ENCODE measurements around the gene CATSPERZ.

Gene CATSPERZ

GRCh38 chr11:64288353-64288750 lies 11.8 kb upstream of the CATSPERZ start:
- no peak for DNase-seq (ENCODE audit: extremely low spot score)
- POLR2A ChIA-PET, result interaction anchor here (0.6 kb wide), 1 partner anchor 22 kb away, joined by 3 read pairs; no protein-coding TSS in a partner anchor
- CTCF ChIA-PET, result interaction anchor here (1.0 to 14.3 kb wide), 2 partner anchors 9 to 15 kb away, joined by 3 to 186 read pairs; partner anchors contain the start of genes CATSPERZ and ESRRA
- no peak for TF ChIP-seq CTCF (IDR thresholded peaks at IDR 0.05; ENCODE audit: control extremely low read depth, extremely low read depth, low read depth, missing control alignments)

- no peak for DNase-seq (ENCODE audit: extremely low spot score)
- TF ChIP-seq CTCF (IDR thresholded peaks at IDR 0.05; ENCODE audit: control extremely low read depth, extremely low read depth, low read depth, missing control alignments), result no peak
- ChIA-PET CTCF (interaction anchor here (1.8 to 14.3 kb wide), 2 partner anchors 14 to 38 kb away, joined by 5 to 186 read pairs; partner anchors contain the start of genes CATSPERZ, ESRRA and PLCB3), POLR2A (no interaction called here)
Observed at GRCh38 chr11:64289002-64289564, 11.1 kb upstream of the CATSPERZ start.

DNA sequence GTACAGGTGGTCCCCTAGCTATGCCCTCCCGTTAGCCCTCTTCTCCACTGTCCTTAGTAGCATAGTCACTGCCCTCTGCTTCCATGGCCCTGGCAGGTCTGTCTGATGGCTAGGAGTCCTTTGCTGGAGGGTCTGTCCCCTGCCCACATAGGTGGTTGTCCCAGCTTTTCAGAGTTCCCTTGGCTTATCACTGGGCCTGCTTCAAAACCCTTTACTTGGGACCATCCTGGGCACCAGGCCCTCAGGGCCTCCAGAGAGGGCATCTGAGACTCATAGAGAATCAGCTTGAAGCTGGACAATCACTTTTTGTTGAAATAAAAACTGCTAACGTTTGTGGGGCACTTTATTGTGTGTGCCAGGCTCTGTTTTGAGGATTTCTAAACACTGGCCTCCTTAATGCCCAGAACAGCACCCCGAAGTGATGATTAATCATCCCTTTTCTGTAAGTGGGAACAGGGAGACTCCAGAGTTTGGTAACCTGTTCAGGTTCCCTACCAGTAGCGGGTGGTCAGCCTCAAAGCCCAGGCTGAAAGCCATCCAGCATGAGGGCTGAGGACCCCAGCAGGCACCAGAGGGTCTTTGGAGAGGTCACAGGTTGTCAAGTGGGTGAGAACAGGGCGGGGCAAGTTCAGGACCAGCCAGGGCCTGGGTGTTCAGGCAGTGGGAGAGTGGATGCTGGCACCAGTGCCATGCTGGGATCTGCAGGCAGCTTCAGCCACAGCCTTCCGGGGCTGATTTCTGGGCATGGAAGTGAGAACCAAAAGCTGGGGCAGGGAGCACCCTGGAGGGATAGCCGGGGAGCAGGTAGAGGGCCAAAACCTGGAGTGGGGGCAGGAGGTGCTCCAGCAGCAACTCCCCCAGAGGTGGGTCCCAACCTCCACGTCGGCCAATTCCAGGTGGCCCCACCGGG lies 9.6 kb upstream of the CATSPERZ start:
- TF ChIP-seq CTCF (IDR thresholded peaks at IDR 0.05; ENCODE audit: control extremely low read depth, extremely low read depth, low read depth, missing control alignments), result no peak
- CTCF ChIA-PET, result interaction anchor here (0.8 to 14.3 kb wide), 3 partner anchors 12 to 86 kb away, joined by 3 to 186 read pairs (median 5); partner anchors contain the start of genes CATSPERZ, ESRRA and PLCB3
- POLR2A ChIA-PET, result interaction anchor here (0.6 kb wide), 1 partner anchor 19 kb away, joined by 4 read pairs; no protein-coding TSS in a partner anchor

DNA sequence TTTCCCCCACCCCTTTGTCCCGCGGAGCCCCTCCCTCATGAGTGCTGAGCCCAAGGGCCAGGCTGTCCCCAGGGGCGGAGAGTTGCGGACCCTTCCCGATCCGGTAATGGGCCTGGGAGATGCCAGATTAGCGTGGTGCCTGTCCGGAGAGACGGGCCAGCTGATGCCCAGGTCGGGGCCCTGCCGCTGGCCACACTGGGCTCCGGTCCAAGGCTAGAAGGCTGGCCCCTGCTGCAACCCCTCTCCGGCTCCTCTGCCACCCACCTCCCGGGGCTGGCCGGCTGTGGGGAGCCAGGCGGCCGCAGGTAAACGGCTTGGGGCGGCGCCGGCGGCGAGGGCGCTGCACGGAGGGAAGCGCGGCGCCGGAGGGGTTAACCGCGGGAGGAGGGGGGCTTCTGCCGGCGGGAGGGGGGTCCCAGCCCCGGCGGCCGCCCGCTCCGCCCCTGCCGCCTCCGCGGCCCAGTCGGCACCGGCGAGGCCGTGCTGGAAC lies 8.9 kb upstream of the CATSPERZ start, which contains the start of gene KCNK4:
KCNK4 (plus strand) TSS at position 41 of the 490 bp plus-strand sequence. CDS start 1,717 bp downstream, outside the sequence.
- ChIA-PET POLR2A (no interaction called here), CTCF (interaction anchor here (14.3 kb wide), 1 partner anchor 12 kb away, joined by 186 read pairs; the partner anchor contains the start of genes CATSPERZ and ESRRA)
- no peak for TF ChIP-seq CTCF (IDR thresholded peaks at IDR 0.05; ENCODE audit: control extremely low read depth, extremely low read depth, low read depth, missing control alignments)
- no peak for DNase-seq (ENCODE audit: extremely low spot score)

More for the DNA sequence above, 9.6 kb upstream of the CATSPERZ start:
- DNase-seq (ENCODE audit: extremely low spot score), result no peak

DNA sequence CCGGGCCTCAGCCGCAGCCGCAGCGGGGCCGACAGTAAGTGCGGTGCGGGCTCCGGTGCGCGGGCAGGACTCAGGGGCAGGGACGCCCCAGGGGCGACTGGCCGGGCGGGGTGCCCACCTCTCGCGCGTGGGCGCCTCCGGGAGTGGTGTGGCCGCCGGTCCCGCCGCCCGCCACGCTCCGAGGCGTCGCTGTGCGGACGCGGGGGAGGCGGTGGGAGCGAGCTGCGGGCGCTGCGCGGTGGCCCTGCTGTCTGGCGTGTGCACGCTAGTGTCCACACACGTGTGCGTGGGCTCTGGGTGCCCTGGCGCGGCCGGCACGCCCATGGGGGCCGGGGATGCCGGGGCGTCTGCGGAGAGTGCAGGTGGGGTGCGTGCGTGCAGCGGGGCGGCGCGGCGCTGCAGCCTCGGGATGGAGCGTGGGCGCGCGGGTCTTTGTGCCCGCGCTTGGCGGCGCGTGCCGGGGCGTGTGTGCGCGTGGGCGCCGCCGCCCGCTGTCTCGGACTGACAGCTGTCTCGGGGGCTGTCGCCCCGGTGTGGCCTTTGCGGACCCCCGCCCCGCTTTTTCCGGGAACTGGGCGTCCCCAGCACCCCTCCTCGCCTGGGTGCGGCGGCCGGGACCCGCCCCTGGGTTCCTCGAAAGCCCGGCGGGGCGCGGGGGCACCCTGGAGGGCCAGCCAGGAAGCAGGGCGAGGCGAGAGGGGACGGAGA lies 8.3 kb upstream of the CATSPERZ start:
- ChIA-PET CTCF (interaction anchor here (14.3 kb wide), 1 partner anchor 11 kb away, joined by 186 read pairs; the partner anchor contains the start of genes CATSPERZ and ESRRA), POLR2A (no interaction called here)
- no peak for TF ChIP-seq CTCF (IDR thresholded peaks at IDR 0.05; ENCODE audit: control extremely low read depth, extremely low read depth, low read depth, missing control alignments)
- no peak for DNase-seq (ENCODE audit: extremely low spot score)
